Spleen (tissue), 11 donors: ENCODE results near the gene SLC12A1. TPM values are rescaled to one million over a fixed set of nuclear protein-coding genes. Genes with fewer than 3 reads are reported as not detected.

Source experiments
- DNase-seq: peaks from one replicate; pipeline ENCODE4 v3.0.0-alpha.2; 2020
- H3K27ac ChIP-seq, 8 donors: fragments of 200-600 bp; sonication (generic) in 7 of 8; 1 replicate in 4 of 8; 2 replicates in 4 of 8; pipeline versions ENCODE4 v1.5.0 to v1.8.0; 2016 to 2021; ENCODE audit warnings: inconsistent platforms in 4 of 8, mild to moderate bottlenecking in 4 of 8, moderate library complexity in 1 of 8
- H3K27me3 ChIP-seq, 7 donors: fragments of 200-600 bp; sonication (generic) in 6 of 7; replicated peaks in 1 of 7; 1 replicate in 4 of 7; 2 replicates in 3 of 7; pipeline versions ENCODE4 v1.5.0 to v1.8.0; 2016 to 2021; ENCODE audit warnings: inconsistent platforms in 3 of 7, mild to moderate bottlenecking in 1 of 7
- H3K36me3 ChIP-seq, 6 donors: fragments of 200-600 bp; sonication (generic) in 5 of 6; 1 replicate in 4 of 6; 2 replicates in 2 of 6; pipeline versions ENCODE4 v1.5.0 to v1.8.0; 2016 to 2021; ENCODE audit warnings: inconsistent platforms in 2 of 6
- H3K4me1 ChIP-seq, 6 donors: fragments of 200-600 bp; sonication (generic) in 5 of 6; 1 replicate in 3 of 6; 2 replicates in 3 of 6; pipeline versions ENCODE4 v1.5.0 to v1.8.0; 2016 to 2021; ENCODE audit warnings: inconsistent platforms in 3 of 6
- H3K4me3 ChIP-seq, 8 donors: fragments of 200-600 bp; sonication (generic) in 7 of 8; 1 replicate in 4 of 8; 2 replicates in 4 of 8; pipeline versions ENCODE4 v1.5.0 to v1.8.0; 2016 to 2021; ENCODE audit warnings: inconsistent platforms in 4 of 8, mild to moderate bottlenecking in 4 of 8, moderate library complexity in 2 of 8
- H3K9me3 ChIP-seq, 8 donors: fragments of 200-600 bp; sonication (generic) in 7 of 8; 1 replicate in 4 of 8; 2 replicates in 4 of 8; pipeline versions ENCODE4 v1.5.0 to v1.8.0; 2016 to 2021; ENCODE audit warnings: inconsistent platforms in 4 of 8
- CTCF ChIP-seq, 11 experiments: fragments of 200-600 bp in 7 of 11; fragments of 450-650 bp in 4 of 11; sonication (generic) in 4 of 11; IDR thresholded peaks in 8 of 11; conservative IDR thresholded peaks in 3 of 11; 1 replicate in 7 of 11; 2 replicates in 4 of 11; pipeline versions ENCODE4 v1.4.0 to v1.8.0; 2016 to 2021; ENCODE audit warnings: antibody characterized with exemption in 11 of 11, inconsistent platforms in 4 of 11, mild to moderate bottlenecking in 1 of 11
- POLR2A ChIP-seq, 3 donors: fragments of 450-650 bp; IDR thresholded peaks; one replicate each; pipeline ENCODE4 v1.5.1; 2017; ENCODE audit warnings: antibody characterized with exemption in 3 of 3, mild to moderate bottlenecking in 1 of 3
- POLR2AphosphoS5 ChIP-seq, 3 donors: sonication (generic); formaldehyde crosslinking; IDR thresholded peaks; one replicate each; pipeline ENCODE4 v1.5.1; 2017; ENCODE audit warnings: antibody characterized with exemption in 3 of 3
- WGBS, 5 donors: extraction: QIAGEN DNeasy Blood & Tissue Kit in 3 of 5; methylation state at CpG; one replicate each; pipeline versions ENCODE4 v1.1.5 to v1.1.7; 2013 to 2018; 5-methylcytosine and 5-hydroxymethylcytosine counted together
- intact Hi-C: fragments of 100-400 bp; cut with DNase I; formaldehyde crosslinking; loops from one replicate; pipeline ENCODE4 v1.15.0; 2023; ENCODE audit warnings: low total_unique reads
- polyA plus RNA-seq, 3 donors: library from polyadenylated mRNA; stranded (reverse); fragments of 200-250 nt; gene quantifications; one replicate each; pipeline ENCODE4 v1.2.1, GENCODE V29; 2013
- total RNA-seq, 7 donors: library from RNA; depleted of rRNA in 3 of 7; stranded (reverse); fragments of >200 nt in 3 of 7; fragmentation: NEBNext Ultra II Directional in 4 of 7; extraction: Animal tissue kit (Norgen Biotek cat#: 25700) in 4 of 7; gene quantifications; one replicate each; pipeline versions ENCODE4 v1.1.0 to v1.2.1, GENCODE V29; 2016 to 2021
- donor health status: healthy with polysubstance abuse.
- donor health status: DM: no; HTN: no; CAD: no; lungs with moderate emphysema.
- donor health status: DM: no; HTN: no; CAD: no.
- donor health status: Bipolar disorder and iron deficiency.
- donor health status: healthy.
- donor health status: DM: no; HTN: no; CAD: no.
- donor health status: DM: yes; HTN: yes; CAD: no.

The SLC12A1 gene
- total and polyA plus RNA-seq, 10 donors, result 0.02 TPM; not detected in 8

DNA sequence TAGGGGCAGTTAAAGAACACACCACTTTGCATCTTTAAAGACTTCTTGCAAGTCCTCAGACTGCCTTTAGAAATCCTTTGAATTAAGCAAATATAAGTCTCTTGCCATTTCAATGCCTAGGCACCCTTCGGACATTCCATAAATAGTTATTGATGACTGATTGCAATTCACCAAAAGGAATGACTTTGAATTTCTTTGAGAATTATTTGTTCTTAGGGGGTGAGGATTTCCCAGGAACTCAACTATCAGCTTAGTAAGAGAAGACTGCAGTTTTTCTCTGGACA, 27.5 kb upstream of the SLC12A1 start:
- Histone ChIP-seq H3K27me3 (peaks cover 0 to 29% (median 11%) of the 10 kb centered on the region in 7 donors), H3K4me3 (peak overlapping the region in 7 of 8 donors; percentile 54 to 82 (median 65)), H3K36me3 (no peaks in the 10 kb centered on the region), H3K9me3 (no peaks in the 10 kb centered on the region), H3K27ac (peak overlapping the region in 4 of 8 donors; percentile 78 to 90 (median 85)), H3K4me1 (peaks cover 0 to 25% (median 13%) of the 10 kb centered on the region in 6 donors)
- intact Hi-C loops, result no loop called here
- 85 to 96% (median 89%) methylated on average over 1 of the region's 1 CpG for WGBS, 5 donors
- DNase-seq, result no peak
- TF ChIP-seq POLR2AphosphoS5 (IDR thresholded peaks at IDR 0.05) (no peak), POLR2A (IDR thresholded peaks at IDR 0.05) (no peak), CTCF (IDR thresholded peaks at IDR 0.05 in 8 of 11, conservative IDR thresholded peaks at IDR 0.05 in 3 of 11) (no peak)

GRCh38 chr15:48182749-48183148, 23.4 kb upstream of the SLC12A1 start:
- Histone ChIP-seq H3K9me3 (no peaks in the 10 kb centered on the region), H3K4me1 (peaks cover 0 to 10% (median 2%) of the 10 kb centered on the region in 6 donors), H3K27me3 (peaks cover 0 to 22% (median 9%) of the 10 kb centered on the region in 7 donors), H3K4me3 (no peak overlapping the region), H3K27ac (no peak overlapping the region), H3K36me3 (no peaks in the 10 kb centered on the region)
- intact Hi-C loops, result no loop called here
- TF ChIP-seq POLR2AphosphoS5 (IDR thresholded peaks at IDR 0.05) (no peak), POLR2A (IDR thresholded peaks at IDR 0.05) (no peak), CTCF (IDR thresholded peaks at IDR 0.05 in 8 of 11, conservative IDR thresholded peaks at IDR 0.05 in 3 of 11) (no peak)
- WGBS, 5 donors, result 40 to 51% (median 46%) methylated on average over 2 of the region's 2 CpGs
- no peak for DNase-seq

GRCh38 chr15:48185529-48185928, 20.6 kb upstream of the SLC12A1 start:
- no peaks in the 10 kb centered on the region for H3K4me1 ChIP-seq
- intact Hi-C loops, result no loop called here
- 71 to 80% (median 75%) methylated on average over 3 of the region's 3 CpGs for WGBS, 5 donors
- no peaks in the 10 kb centered on the region for H3K36me3 ChIP-seq
- DNase-seq, result no peak
- H3K27me3 ChIP-seq, result peaks cover 0 to 18% (median 0%) of the 10 kb centered on the region in 7 donors
- no peak overlapping the region for H3K4me3 ChIP-seq
- TF ChIP-seq CTCF (IDR thresholded peaks at IDR 0.05 in 8 of 11, conservative IDR thresholded peaks at IDR 0.05 in 3 of 11) (no peak), POLR2AphosphoS5 (IDR thresholded peaks at IDR 0.05) (no peak), POLR2A (IDR thresholded peaks at IDR 0.05) (no peak)
- H3K9me3 ChIP-seq, result no peaks in the 10 kb centered on the region
- no peak overlapping the region for H3K27ac ChIP-seq

GRCh38 chr15:48186271-48186670, 19.8 kb upstream of the SLC12A1 start:
- intact Hi-C loops, result no loop called here
- no peaks in the 10 kb centered on the region for H3K9me3 ChIP-seq
- DNase-seq, result no peak
- no peak for TF ChIP-seq CTCF (IDR thresholded peaks at IDR 0.05 in 8 of 11, conservative IDR thresholded peaks at IDR 0.05 in 3 of 11)
- no peak for TF ChIP-seq POLR2AphosphoS5 (IDR thresholded peaks at IDR 0.05)
- no peak for TF ChIP-seq POLR2A (IDR thresholded peaks at IDR 0.05)
- no peaks in the 10 kb centered on the region for H3K4me1 ChIP-seq
- H3K36me3 ChIP-seq, result no peaks in the 10 kb centered on the region
- H3K27ac ChIP-seq, result no peak overlapping the region
- H3K4me3 ChIP-seq, result no peak overlapping the region
- 93 to 98% (median 96%) methylated on average over 3 of the region's 3 CpGs for WGBS, 5 donors
- H3K27me3 ChIP-seq, result peaks cover 0 to 26% (median 0%) of the 10 kb centered on the region in 7 donors
